Activated effector memory CD4-positive, alpha-beta T cell treated with Interleukin-2 at 50 U/mL for 16 hours (primary cell): ENCODE results near the gene EPHB2.

ENCODE experiments used
- DNase-seq: peaks from one replicate; pipeline ENCODE4 v3.0.0-alpha.2; 2020

Gene EPHB2

DNA sequence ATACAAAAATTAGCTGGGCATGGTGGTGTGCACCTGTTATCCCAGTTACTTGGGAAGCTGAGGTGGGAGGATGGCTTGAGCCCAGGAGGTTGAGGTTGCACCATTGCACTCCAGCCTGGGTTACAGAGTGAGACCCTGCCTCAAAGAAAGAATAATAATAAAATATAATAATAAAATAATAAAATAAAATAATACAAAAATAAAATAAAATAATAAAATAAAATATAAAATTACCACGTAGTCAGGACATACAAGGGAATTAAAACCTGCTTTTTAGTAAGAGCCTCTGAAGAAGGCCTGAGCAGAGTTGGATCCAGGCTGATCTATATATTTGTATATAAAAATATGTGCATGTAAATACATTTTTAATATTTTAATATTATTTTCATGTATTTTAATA, 41.7 kb downstream of the EPHB2 start:
- DNase-seq: no peak

DNA sequence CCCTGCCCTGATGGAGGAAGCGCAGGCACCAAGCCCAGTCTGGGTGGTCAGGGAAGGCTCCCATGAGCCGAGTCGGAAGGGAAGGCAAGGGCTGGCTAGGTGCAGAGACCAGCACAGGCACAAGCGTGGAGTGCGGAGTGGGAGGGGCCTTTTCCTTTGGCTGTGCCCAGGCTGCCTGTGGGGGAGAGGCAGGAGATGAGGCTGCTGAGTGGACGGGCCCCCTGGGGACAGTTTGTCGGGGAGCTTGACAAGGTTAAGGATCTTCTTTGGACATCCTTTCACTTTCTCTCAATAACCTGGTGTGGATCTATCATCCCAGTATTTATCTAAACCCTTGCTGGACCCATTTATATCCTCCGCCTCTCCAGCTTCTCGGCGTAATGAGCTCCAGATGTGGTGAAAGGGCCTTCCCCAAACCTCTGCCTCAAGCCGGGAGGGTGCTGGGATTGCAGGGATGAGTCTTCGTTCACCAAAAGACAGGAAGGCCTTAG, 42.9 kb downstream of the EPHB2 start:
- no peak for DNase-seq

DNA sequence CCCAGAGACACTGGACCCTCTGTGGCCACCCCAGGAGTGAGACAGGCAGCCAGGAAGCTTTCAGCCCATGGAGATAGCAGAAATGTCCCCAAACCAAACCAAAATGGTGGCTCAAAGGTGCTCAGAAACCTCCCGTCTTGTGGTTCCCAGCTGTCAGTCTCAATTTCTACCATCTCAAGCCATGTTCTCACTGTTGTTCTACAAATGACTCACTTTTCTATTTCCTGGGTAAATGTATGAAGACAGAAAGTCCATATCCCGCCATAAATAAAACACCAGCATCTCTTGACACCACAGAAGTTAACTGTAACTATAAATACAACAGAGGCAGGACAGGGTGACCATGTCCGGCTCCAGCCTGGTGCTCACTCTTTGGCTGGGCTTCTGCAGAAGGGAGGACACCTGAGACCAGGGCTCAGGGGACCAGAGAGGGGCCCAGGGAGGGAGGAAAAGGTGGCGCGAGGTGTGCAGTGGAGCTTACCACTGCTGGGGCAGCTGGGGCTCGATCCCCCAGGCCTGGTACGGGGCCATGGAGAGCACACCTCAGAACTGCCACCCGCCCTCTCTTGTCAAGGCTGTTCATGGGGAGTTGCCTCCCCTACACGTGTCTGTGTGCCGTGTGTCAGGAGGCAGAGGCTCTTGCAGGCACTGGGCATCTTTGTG, 43.6 kb downstream of the EPHB2 start:
- no peak for DNase-seq

DNA sequence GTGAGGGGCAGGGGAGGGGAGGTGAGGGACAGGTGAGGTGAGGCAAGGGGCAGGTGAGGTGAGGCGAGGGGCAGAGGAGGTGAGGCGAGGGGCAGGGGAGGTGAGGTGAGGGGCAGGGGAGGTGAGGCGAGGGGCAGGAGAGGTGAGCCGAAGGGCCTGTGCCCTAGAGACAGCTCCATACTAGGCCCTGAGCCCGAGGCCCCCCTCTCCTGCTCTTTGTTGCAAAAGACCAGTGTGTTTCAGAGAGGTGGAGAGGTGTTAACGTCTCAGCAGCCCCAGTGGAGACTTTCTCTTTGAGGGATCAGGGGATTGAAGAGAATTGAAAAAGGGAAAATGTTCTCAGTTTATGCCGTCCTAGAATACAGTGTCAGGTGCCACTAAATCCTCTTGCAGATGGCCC, 44.2 kb downstream of the EPHB2 start:
- no peak for DNase-seq

DNA sequence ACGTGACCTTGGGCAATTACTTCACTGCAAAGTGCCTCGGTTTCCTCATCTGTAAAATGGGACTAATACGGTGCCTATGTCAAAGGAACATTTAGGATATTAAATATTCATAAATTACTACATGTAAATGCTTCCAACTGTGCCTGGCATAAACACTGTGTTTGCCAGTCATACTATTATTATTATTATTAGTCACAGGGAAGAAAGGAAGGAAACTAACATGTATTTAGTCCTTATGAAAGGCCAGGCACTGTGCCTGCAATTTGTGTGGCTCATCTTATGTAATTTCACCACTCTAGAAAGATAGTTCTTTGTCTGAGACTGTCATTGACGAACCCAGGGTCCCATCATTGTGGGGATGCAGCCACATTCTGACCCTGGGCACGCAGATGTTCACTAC, 45.0 kb downstream of the EPHB2 start:
- no peak for DNase-seq

DNA sequence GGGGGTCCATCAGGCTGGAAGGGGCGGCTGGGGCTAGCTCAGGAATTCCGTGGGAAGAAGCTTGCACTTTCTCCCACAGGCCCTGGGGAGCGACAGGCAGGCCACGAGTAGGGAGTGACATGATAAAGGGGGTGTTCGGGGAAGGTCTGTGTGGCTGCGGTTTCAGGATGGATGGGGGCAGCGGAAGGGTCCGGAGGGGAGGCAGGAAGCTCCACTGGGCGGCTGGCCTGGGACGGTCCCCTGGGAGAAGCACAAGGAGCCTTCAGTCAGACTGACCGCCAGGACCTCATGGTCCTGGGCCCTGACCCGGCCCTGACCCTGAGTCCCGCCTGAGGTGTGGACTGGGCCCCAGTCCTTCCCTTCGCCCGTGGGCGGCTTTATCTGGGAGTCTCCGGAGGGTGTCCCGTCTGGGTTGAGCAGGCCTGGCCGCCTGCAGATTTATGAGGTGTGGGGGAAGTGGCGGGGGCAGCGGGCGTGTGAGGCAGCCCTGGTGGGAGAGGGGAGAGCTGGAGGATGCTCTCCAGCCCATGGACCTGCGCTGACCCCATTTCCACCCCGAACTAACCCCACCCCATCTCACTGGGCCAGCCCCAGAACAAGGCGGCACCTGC, 45.6 kb downstream of the EPHB2 start:
- DNase-seq: no peak

DNA sequence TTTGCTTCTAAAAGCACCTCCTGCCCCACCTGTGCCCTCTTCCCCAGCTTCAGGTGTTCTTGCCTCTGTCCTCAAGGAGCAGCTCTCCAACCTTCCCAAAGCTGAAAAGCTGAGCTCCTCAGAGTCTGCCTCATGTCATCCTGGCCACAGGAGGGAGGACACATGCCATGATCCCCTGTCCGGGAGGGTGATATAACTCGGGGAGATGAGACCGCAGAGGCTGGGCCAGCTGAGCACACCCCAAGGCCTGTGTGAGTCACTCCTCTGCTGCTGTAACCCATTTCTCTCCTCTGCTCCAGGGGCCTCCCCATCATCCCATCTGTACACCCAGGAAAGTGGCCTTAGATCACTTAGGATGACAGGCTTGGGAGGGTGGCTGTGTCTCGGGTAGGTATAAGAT, 49.8 kb downstream of the EPHB2 start:
- no peak for DNase-seq

DNA sequence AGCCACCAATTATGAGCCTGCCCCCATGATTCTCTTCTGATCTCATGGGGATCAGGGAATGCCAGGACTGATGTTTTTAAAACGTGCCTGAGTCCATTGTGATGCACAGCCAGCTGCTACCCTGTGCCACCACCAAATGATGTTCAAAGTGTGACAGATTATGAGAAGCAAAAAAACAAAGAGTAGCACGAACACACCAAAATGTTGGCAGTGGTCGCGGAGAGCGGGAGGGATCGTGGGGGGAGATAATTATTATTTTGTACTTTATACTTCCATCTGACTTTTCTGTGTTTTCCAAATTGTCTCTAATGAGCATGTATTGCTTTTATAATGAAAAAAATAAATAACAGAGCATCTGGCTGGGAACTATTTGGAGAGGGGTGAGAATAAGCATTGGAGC, 50.5 kb downstream of the EPHB2 start:
- DNase-seq: no peak

DNA sequence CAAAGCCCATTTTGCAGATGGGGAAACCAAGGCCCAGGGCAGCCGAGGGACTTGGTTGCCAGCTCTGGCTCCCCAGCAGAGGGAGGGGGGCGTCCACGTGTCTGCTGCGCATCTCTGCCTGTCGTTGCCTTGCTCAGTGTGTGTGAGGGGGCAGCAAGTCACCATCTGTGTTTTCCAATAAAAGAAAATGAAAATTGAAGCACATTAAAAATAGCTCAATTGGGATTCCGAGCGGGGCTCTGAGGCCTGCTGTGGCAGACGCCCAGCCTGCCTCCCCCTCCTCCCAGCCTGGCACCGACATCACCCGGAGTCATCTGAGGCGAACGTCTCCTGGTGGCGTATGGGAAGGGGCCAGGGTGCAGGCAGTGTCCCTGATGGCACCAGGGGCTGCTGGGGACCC, 51.2 kb downstream of the EPHB2 start:
- DNase-seq: no peak

DNA sequence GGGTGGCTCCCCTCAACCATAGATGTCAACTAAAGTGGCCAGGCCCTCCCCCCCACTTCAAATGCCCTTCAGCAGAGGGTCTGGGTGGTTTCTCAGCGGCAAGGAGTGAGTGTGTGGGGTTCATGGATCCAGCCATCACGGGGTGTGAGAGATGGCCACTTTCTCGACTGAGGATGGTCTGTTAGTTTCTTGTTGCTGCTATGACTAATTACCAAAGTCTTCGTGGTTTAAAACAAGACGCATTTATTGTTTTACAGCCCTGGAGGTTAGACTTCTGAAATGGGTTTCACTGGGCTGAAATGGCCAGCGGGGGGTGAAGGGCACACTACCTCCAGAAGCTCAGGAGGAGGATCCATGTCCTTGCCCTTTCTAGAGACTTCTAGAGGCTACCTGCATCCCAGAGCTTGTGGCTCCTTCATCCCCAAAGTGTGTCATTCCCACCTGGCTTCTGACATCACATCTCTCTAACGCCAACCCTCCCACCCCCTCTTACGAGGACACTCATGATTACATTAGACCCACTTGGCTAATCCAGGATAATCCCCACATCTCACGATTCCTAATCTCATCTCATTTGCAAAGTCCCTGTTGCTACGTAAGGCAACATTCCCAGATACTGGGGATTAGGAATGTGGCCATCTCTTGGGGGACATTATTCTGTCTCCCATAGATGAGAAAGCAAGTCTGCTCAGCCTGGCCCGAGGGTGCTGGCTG, 53.0 kb downstream of the EPHB2 start:
- DNase-seq: no peak

DNA sequence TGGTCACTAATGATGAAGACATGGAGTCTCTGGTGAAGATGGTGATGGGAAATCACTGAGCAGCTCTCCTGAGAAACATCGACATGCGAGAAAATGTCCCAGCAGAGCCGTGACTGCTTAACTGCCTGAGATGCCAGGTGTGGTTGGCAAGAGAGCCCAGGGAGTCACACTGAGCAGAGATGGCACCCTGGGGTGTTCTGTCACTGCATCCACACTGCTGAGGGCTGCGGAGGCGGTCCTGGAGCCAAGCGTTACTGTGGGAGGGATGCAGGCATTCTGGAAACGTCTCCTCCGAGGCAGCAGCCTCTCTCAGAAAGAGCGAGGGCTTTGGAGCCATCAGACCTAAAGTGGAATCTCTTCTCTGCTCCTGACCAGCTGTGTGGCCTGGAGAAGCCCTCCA, 57.2 kb downstream of the EPHB2 start:
- DNase-seq: no peak

DNA sequence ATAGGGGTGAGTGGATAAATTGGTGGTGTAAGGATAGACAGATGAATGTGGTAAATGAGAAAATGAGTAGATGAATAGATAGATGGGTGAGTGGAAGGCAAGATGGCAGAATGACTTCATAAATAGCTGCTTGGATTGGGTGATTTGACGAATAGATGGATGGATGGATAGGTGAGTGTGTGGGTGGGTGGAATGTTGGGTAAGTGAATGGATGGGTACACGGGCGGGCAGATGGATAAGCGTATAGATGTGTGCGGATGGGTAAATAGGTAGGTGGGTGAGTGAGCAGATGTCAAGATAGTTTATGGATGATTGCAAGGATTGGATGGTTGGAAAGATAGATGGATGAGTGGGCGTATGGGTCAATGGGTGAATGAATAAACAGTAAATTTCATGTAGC, 59.3 kb downstream of the EPHB2 start:
- no peak for DNase-seq

DNA sequence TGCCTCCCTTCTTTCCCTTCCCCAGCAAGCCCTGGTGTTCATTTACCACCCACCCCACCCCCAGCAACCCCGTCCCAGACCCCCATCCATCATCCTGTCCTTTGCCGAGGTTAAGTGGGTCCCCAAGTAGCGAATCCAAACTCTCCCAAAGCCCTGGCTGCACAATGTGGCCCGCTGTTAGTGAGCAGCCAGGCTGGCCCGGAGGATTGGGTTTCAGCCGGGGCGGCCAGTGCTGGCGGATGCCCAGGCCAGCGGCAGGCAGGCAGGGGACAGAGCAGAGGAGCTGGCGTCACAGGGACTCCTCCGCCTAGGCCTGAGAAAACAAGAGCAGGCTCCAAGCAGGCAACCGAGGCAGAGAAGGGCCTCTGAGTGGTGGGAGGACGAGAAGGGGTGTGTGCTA, 61.4 kb downstream of the EPHB2 start:
- no peak for DNase-seq

DNA sequence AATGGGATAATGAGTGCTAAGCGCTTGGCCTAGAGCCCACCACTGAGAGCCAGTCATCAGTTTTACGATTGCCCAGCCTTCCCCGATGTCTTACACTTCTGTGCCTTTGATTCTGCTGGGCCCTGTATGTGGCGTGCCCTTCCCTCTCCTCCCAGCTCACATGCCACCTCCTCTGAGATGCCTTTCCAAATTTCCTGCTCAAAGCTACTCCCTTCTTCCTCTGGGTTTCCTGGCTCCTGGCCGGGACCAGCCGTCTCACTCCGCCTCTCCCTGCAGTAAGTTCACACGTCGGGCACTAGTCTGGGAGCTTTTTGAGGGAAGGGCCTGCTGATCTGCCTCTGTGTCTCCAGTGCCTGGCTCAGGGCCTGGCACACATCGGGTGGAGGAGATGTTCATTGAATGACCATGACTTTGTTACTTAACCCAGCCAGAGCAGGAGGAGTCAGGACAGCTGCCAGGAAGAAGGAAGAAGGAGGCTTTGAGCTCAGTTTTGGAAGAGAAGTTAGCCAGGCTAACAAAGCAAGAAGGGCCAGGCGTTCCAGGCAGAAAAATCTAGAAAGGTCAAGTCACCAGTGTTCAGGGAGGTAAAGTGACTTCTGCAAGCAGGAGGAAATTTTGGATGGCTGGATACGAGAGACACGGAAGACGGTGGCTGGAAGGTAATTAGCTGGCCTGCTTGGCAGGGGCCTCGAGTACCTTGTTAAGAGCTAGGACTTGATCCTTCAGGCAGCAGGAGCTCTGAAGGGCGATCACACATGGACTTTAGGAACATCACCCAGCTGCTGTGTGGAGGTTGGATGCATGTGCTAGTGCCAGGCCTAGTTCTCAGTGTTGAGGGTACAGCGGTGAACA, 63.6 kb downstream of the EPHB2 start:
- DNase-seq: no peak

DNA sequence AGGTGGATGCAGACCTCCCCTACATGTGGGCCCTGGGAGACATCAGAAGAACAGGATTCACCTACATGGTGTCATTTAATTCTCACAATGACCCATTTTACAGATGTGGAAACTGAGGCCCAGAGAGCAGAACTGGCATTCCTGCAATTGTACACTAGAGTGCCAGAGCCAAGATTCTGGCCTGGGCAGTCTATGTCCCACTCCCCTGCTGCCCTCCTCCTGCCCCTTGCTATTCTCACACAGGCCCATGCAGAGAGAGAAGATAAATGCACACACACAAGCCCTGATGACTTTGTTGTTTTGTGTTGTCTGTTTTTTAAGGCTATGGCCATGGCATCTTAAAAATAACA, 64.2 kb downstream of the EPHB2 start:
- no peak for DNase-seq

DNA sequence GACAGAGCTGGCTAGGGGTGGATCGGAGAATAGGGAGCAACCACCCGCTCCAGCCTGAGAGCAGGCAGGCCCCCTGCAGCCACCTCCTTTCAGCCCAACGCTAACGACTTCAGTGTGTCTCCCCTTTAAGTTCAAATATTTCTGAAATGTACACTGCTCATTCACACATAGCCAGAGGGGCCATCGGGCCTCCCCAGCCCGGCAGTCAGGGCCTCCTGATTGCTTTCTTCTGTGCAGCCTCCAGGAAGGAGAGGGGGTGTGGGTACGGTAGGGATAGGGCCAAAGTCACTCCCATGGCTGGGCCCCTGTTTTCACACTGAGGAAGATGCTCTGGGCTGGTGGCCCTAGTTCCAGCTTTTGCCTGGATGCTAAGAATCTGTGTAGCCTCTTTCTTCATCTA, 64.8 kb downstream of the EPHB2 start:
- no peak for DNase-seq

DNA sequence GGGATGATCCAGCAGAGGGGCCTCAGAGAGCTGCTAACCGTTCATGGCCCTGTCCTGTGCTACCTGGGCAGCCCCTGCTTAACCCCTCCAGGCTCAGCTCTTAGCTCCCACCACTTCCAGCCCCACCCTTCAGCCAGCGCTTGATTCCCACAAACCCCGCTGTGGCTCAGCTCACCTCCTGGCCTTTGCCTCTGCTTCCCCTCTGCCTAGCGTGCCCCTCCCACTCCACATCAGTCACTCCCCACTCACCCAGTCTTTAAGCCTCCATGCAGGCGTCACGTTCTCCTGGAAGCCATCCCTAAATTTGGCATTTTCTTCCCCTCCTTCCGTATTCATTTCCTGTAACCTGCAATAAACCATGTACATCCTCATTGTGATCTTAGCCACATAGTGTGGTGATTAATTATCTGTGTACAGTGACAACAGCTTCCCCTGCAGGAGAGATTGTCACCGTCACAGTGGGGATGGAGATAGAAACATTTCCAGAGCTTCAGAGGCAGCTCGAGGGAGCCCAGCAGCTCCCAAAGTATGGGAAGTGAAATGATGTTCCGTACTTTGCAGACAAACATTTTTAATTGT, 65.5 kb downstream of the EPHB2 start:
- no peak for DNase-seq

DNA sequence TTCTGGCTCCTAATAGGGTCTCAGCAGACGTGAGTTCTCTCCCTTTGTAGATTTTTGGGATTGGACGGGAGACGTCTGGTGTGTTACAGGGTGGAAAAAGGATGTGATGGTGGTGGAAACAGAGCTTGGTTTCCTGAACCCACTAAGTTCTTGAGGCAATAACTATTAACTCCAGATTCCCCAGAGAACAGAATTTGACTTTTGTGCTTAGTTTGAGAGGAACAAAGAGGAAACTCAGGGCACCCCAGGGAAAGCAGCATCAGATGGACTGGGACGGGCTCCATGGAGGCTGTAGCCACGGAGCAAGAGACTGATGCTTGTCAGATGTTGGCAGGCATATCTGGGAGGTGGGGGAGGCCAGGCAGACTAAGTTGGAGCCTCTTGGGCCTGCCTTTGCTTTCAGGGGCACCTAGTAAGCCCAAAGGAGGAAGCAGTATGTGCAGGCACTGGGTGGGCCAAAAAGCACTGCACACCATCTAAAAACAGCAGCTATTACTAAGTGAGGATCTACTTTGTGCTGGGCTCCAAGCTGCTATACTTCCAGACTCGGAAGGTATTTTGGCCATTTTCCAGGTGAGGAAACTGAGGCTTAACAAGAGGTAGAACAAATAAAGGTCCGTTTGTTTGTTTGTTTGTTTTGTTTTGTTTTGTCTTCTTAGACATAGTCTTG, 66.9 kb downstream of the EPHB2 start:
- no peak for DNase-seq

DNA sequence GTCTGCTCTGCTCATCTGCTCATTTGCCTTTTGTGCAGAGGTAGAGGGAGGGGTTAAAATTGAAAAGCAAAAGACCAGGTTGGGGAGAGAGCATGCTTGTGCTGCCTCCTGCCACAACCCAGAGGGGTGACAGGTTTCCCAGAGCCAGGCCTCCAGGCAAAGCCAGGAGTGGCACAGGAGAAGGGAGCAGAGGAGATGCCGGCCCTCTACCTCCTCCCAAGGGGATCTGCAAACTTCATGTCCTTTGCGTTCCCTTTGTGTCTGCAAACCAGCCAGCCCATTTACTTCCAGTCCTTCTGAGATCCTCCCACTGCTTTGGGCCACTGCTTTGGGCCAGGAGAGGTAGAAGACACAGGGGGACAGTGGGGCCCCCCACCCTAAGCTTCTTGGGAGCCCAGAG, 67.8 kb downstream of the EPHB2 start:
- DNase-seq: no peak

DNA sequence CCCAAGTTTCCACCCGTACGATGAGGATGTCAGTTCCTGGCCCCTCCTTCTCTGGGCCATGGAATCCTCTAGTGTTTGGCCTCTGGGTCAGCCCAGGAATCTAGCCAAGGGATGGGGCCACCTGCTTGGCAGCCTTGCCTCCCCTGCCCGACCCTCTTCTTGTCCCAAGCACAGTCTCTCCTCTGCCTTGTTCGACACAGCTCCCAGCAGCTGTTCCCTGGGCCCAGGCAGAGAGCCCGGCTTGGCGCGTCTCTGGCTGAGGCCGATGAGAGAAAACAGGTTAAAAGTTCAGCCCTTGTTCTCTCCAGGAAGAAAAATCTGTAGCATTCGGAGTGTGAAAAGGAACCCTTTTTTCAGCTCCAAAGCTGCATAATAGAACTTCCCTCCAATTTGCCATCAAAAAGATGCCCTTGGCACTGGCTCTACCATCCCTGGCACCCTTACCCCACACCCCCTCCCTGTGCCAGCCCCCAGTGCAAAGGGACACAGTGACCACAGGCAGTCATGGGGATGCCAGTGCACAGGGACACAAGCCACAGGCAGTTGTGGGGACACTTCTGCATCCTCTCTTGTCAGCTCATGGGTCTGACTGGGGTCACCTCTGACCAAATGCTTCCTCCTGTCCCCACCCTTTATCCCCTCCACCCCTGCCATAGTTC, 68.4 kb downstream of the EPHB2 start:
- DNase-seq: no peak

DNA sequence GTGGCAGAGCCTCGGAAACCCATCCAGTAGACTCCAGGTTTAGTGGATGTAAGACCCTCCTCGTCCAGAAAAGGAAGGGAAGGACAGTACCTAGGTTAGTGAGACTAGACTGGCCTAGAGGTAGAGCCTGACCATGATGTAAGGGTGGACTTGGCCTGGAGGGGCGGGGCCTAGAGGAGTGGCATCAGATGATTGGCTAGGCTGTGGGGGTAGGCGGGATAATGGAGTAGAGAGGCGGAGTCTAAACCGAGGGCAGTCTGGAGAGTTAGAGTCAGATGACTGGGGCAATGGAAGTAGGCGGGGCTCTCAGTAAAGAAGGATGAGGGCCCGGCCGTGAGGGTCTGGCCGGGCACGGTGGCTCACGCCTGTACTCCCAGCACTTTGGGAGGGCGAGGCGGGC, 70.1 kb downstream of the EPHB2 start:
- no peak for DNase-seq

DNA sequence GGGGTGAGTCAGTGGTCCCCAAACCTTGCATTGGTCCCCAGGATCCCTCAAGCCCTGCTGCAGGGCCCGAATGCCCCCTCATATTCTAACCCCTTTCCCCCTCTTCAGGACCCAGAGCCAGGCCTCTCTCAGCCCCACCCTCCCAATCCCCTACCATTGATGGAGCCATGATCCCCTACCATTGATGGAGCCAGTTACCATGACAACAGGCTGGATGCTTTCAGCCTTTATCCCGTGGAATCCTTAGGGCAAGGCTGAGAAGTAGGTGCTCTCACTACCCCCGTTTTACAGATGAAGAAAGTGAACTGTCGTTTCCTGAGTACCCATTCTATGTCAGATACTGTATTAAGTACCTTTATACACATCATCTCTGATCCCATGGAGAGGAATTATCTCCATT, 70.8 kb downstream of the EPHB2 start:
- DNase-seq: no peak
